ENCODE results near the gene NEUROD6.

The NEUROD6 gene

DNA sequence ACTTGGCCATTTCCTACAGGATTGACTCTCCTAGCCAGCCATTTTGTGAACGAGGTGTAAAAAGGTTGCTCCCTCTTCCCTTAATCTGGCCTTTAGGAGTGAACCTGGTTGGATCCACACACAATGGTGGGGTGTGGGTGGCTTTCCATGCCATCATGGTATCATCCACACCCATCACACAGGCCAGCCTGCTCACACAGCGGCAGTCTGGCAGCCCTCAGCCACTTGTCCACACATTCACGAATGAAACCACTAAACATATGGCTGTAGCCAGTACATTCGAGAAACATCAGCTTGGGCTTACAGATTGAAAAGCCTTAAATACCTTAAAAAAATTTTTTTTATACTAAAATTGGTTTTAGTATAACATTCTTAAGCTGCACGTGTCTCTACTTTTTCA is 31.9 kb downstream of the NEUROD6 start:
- no peaks in the 10 kb centered on the region for H3K9me3 ChIP-seq (ENCODE audit: control insufficient read depth, low read depth, low read length)

GRCh38 chr7:31307972-31308371 is 32.6 kb downstream of the NEUROD6 start:
- Histone ChIP-seq H3K27ac (ENCODE audit: low read length) (no peak overlapping the region), H3K4me3 (ENCODE audit: low read length) (no peak overlapping the region), H3K36me3 (ENCODE audit: control insufficient read depth, low read depth, low read length) (no peaks in the 10 kb centered on the region), H3K9ac (ENCODE audit: low read length) (no peak overlapping the region), H3K9me3 (ENCODE audit: control insufficient read depth, low read depth, low read length) (no peaks in the 10 kb centered on the region), H3K27me3 (ENCODE audit: control insufficient read depth, insufficient read depth, low read length) (no peaks in the 10 kb centered on the region), H3K4me1 (ENCODE audit: control insufficient read depth, low read depth, low read length) (no peaks in the 10 kb centered on the region)

More for the DNA sequence above, 31.9 kb downstream of the NEUROD6 start:
- H3K4me3 ChIP-seq (ENCODE audit: low read length), result no peak overlapping the region
- no peak overlapping the region for H3K9ac ChIP-seq (ENCODE audit: low read length)
- H3K27me3 ChIP-seq (ENCODE audit: control insufficient read depth, insufficient read depth, low read length), result no peaks in the 10 kb centered on the region
- H3K4me1 ChIP-seq (ENCODE audit: control insufficient read depth, low read depth, low read length), result no peaks in the 10 kb centered on the region
- no peaks in the 10 kb centered on the region for H3K36me3 ChIP-seq (ENCODE audit: control insufficient read depth, low read depth, low read length)
- H3K27ac ChIP-seq (ENCODE audit: low read length), result no peak overlapping the region

DNA sequence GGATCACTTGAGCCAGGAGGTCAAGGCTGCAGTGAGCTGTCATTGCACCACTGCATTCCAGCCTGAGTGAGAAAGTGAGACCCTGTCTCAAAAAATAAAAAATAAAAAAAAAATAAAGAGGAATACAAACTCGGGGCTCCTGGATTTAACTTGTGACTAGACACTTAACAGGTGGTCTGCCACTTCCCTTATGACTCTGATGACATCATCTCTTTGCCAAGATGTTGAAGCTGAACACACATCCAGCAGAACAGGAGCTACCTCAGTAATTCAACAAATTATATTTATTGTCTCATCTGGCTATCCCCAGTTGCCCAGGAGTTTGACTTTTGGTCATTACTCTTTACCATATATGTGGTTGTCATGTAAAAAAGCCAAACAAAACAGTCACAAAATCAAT is 35.3 kb downstream of the NEUROD6 start:
- Histone ChIP-seq H3K27ac (ENCODE audit: low read length) (no peak overlapping the region), H3K36me3 (ENCODE audit: control insufficient read depth, low read depth, low read length) (no peaks in the 10 kb centered on the region), H3K9me3 (ENCODE audit: control insufficient read depth, low read depth, low read length) (no peaks in the 10 kb centered on the region), H3K9ac (ENCODE audit: low read length) (no peak overlapping the region), H3K4me3 (ENCODE audit: low read length) (no peak overlapping the region), H3K27me3 (ENCODE audit: control insufficient read depth, insufficient read depth, low read length) (no peaks in the 10 kb centered on the region), H3K4me1 (ENCODE audit: control insufficient read depth, low read depth, low read length) (no peaks in the 10 kb centered on the region)

- H3K27me3 ChIP-seq (ENCODE audit: control insufficient read depth, insufficient read depth, low read length), result no peaks in the 10 kb centered on the region
- no peak overlapping the region for H3K27ac ChIP-seq (ENCODE audit: low read length)
- no peaks in the 10 kb centered on the region for H3K4me1 ChIP-seq (ENCODE audit: control insufficient read depth, low read depth, low read length)
- H3K9me3 ChIP-seq (ENCODE audit: control insufficient read depth, low read depth, low read length), result no peaks in the 10 kb centered on the region
- no peak overlapping the region for H3K9ac ChIP-seq (ENCODE audit: low read length)
- H3K4me3 ChIP-seq (ENCODE audit: low read length), result no peak overlapping the region
- no peaks in the 10 kb centered on the region for H3K36me3 ChIP-seq (ENCODE audit: control insufficient read depth, low read depth, low read length)
Measured at GRCh38 chr7:31304446-31304845, 36.1 kb downstream of the NEUROD6 start.

DNA sequence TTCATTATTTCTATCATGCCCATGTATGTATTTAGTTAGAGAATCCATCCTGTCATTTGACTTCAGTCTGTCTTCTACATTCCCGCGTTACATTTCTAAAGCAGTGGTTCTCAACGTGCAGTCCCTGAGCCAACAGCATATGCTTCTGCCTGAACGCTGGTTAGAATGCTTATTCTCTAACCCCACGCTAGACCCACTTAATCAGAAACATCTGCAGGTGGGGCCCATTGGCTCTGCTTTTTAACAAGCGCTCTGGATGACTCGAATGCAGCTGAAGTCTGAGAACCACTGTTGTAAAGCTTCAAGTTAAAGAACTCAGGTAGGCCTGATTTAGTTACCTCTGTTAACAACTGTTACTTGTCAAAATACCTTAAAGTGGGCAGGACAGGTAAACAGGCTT is 38.2 kb downstream of the NEUROD6 start:
- H3K4me3 ChIP-seq (ENCODE audit: low read length), result no peak overlapping the region
- no peaks in the 10 kb centered on the region for H3K4me1 ChIP-seq (ENCODE audit: control insufficient read depth, low read depth, low read length)
- no peaks in the 10 kb centered on the region for H3K27me3 ChIP-seq (ENCODE audit: control insufficient read depth, insufficient read depth, low read length)
- H3K36me3 ChIP-seq (ENCODE audit: control insufficient read depth, low read depth, low read length), result no peaks in the 10 kb centered on the region
- no peak overlapping the region for H3K9ac ChIP-seq (ENCODE audit: low read length)
- H3K27ac ChIP-seq (ENCODE audit: low read length), result no peak overlapping the region
- no peaks in the 10 kb centered on the region for H3K9me3 ChIP-seq (ENCODE audit: control insufficient read depth, low read depth, low read length)

DNA sequence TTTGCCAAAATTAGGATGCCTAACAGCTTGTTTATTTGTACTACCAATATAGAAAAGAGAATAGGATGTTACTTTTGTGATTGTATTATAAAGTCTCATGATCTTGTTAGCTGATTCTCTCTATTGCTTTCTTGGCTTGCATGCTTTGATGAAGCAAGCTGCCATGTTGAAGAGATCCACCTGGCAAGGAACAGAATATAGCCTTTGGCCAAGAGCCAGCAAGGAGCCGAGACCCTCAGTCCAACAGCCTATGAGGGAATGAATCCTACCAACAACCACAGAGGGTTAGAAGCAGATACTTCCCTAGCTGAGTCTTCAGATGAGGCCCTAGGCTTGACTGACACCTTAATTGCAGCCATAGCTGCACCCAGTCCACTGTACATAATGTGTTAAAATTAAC is 41.2 kb downstream of the NEUROD6 start:
- Histone ChIP-seq H3K9me3 (ENCODE audit: control insufficient read depth, low read depth, low read length) (no peaks in the 10 kb centered on the region), H3K27ac (ENCODE audit: low read length) (no peak overlapping the region), H3K4me1 (ENCODE audit: control insufficient read depth, low read depth, low read length) (no peaks in the 10 kb centered on the region), H3K36me3 (ENCODE audit: control insufficient read depth, low read depth, low read length) (no peaks in the 10 kb centered on the region), H3K4me3 (ENCODE audit: low read length) (no peak overlapping the region), H3K27me3 (ENCODE audit: control insufficient read depth, insufficient read depth, low read length) (no peaks in the 10 kb centered on the region), H3K9ac (ENCODE audit: low read length) (no peak overlapping the region)

GRCh38 chr7:31290601-31291000 is 49.9 kb downstream of the NEUROD6 start:
- H3K9ac ChIP-seq (ENCODE audit: low read length), result no peak overlapping the region
- no peak overlapping the region for H3K4me3 ChIP-seq (ENCODE audit: low read length)
- H3K27ac ChIP-seq (ENCODE audit: low read length), result no peak overlapping the region
- H3K4me1 ChIP-seq (ENCODE audit: control insufficient read depth, low read depth, low read length), result no peaks in the 10 kb centered on the region
- H3K36me3 ChIP-seq (ENCODE audit: control insufficient read depth, low read depth, low read length), result no peaks in the 10 kb centered on the region
- H3K9me3 ChIP-seq (ENCODE audit: control insufficient read depth, low read depth, low read length), result no peaks in the 10 kb centered on the region
- no peaks in the 10 kb centered on the region for H3K27me3 ChIP-seq (ENCODE audit: control insufficient read depth, insufficient read depth, low read length)

Data from iPS-18a (cell line).